Measurements from ENCODE around the gene OSBPL10. TPM values are rescaled to one million over a fixed set of nuclear protein-coding genes. Genes with fewer than 3 reads are reported as not detected.

Gene OSBPL10
- total and polyA plus RNA-seq, 2 of the 8 experiments (the other 6 are each of a cell fraction or from before 2014, with no cell fraction given) = 26.2 to 86.7 TPM

- TF ChIP-seq CBX5 (IDR thresholded peaks at IDR 0.05; ENCODE audit: low read depth, low read length) = no peak
- TF ChIP-seq KDM4A (IDR thresholded peaks at IDR 0.05; ENCODE audit: low read depth, low read length, severe bottlenecking) = no peak
- TF ChIP-seq NANOG (IDR thresholded peaks at IDR 0.05; ENCODE audit: insufficient read depth, low read depth, low read length, poor library complexity, severe bottlenecking) = no peak
- TF ChIP-seq CTCF (IDR thresholded peaks at IDR 0.05; ENCODE audit: control extremely low read depth in 1 of 3, insufficient read depth in 1 of 3, low read depth in 1 of 3, low read length in 3 of 3) = no peak
- no peak for TF ChIP-seq RBBP5 (IDR thresholded peaks at IDR 0.05; ENCODE audit: borderline replicate concordance, low read depth, low read length)
- TF ChIP-seq SUZ12 (IDR thresholded peaks at IDR 0.05; ENCODE audit: low read length) = no peak
- no peak for TF ChIP-seq POLR2A (IDR thresholded peaks at IDR 0.05; ENCODE audit: control extremely low read depth in 1 of 2, low read depth in 2 of 2, low read length in 2 of 2)
- TF ChIP-seq RNF2 (IDR thresholded peaks at IDR 0.05; ENCODE audit: borderline replicate concordance, low read depth, low read length, missing control alignments, poor library complexity, severe bottlenecking) = no peak
- TF ChIP-seq MAFK (IDR thresholded peaks at IDR 0.05; ENCODE audit: low read depth, low read length) = no peak
- TF ChIP-seq HDAC6 (IDR thresholded peaks at IDR 0.05; ENCODE audit: low read depth, low read length) = no peak
- no peak for TF ChIP-seq EZH2 (IDR thresholded peaks at IDR 0.05; ENCODE audit: low read depth, low read length, severe bottlenecking)
These were observed 273.8 kb downstream of the OSBPL10 start (continued) for GRCh38 chr3:31707286-31707685.
